ENCODE results near the gene C2orf69. TPM values are rescaled to one million over a fixed set of nuclear protein-coding genes. Genes with fewer than 3 reads are reported as not detected.

Gene C2orf69
- total and polyA plus RNA-seq, 2 of the 13 experiments (the other 11 are each of a cell fraction or from before 2014, with no cell fraction given) = 4.8 to 19.3 TPM

GRCh38 chr2:199955339-199956061 is 44.4 kb downstream of the C2orf69 start, which contains the start of the genes MAIP1 and TYW5 (continued):
- peak; percentile 55; the same call in 1 of the 2 replicates for TF ChIP-seq ZNF660 (CRISPR knock-in tag; IDR thresholded peaks at IDR 0.05; ENCODE audit: borderline replicate concordance, low read depth)
- peak; percentile 47; the same call in 1 of the 2 replicates for TF ChIP-seq NFYC (CRISPR knock-in tag; IDR thresholded peaks at IDR 0.05)
- 0 out of 2 replicates have a peak, but pooled peaks have one; percentile 8 for TF ChIP-seq JUNB (CRISPR knock-in tag; IDR thresholded peaks at IDR 0.05; ENCODE audit: borderline replicate concordance)
- TF ChIP-seq HNRNPH1 (optimal IDR thresholded peaks at IDR 0.05; ENCODE audit: low read depth, low read length) = peak; percentile 25
- peak; percentile 64 for TF ChIP-seq PCBP2 (optimal IDR thresholded peaks at IDR 0.05; ENCODE audit: low read depth, low read length, poor library complexity, severe bottlenecking)
- peak; percentile 84 for TF ChIP-seq MED1 (CRISPR knock-in tag; IDR thresholded peaks at IDR 0.05)
- TF ChIP-seq HINFP (CRISPR knock-in tag; IDR thresholded peaks at IDR 0.05; ENCODE audit: low read depth) = peak; percentile 71; the same call in 1 of the 2 replicates
- 0 out of 2 replicates have a peak, but pooled peaks have one; percentile 43 for TF ChIP-seq PAXIP1 (CRISPR knock-in tag; conservative IDR thresholded peaks at IDR 0.05)
- peak; percentile 97 for TF ChIP-seq KLF6 (CRISPR knock-in tag; IDR thresholded peaks at IDR 0.05)
- TF ChIP-seq ARID5B (CRISPR knock-in tag; IDR thresholded peaks at IDR 0.05) = peak; percentile 77
- TF ChIP-seq GATAD1 (CRISPR knock-in tag; IDR thresholded peaks at IDR 0.05) = peak; percentile 98
- TF ChIP-seq HOXA3 (CRISPR knock-in tag; IDR thresholded peaks at IDR 0.05) = peak; percentile 93
- peak; percentile 90 for TF ChIP-seq ZNF224 (CRISPR knock-in tag; IDR thresholded peaks at IDR 0.05)
- peak; percentile 86 for TF ChIP-seq BRD4 (CRISPR knock-in tag; IDR thresholded peaks at IDR 0.05)
- peak in 1 of 2 experiments; percentile 6; a peak in 1 of 4 replicates for TF ChIP-seq MAFK (conservative IDR thresholded peaks at IDR 0.05 in 1 of 2, IDR thresholded peaks at IDR 0.05 in 1 of 2; ENCODE audit: low read length in 2 of 2)

All from HepG2 (cell line).